NCI-H128 (cell line): Measurements from ENCODE around the gene TTC28.

Source experiments
- DNase-seq: peaks from one replicate; lab custom pipeline; 2025; ENCODE audit not compliant: unreplicated experiment; lab: John Stamatoyannopoulos, UW

Gene TTC28

GRCh38 chr22:28297504-28297903 is 382.1 kb downstream of the TTC28 start:
- no peak for DNase-seq

- no peak for DNase-seq
These were observed 383.2 kb downstream of the TTC28 start for GRCh38 chr22:28296452-28296851.

- no peak for DNase-seq
These were observed 396.5 kb downstream of the TTC28 start for GRCh38 chr22:28283068-28283654.

DNA sequence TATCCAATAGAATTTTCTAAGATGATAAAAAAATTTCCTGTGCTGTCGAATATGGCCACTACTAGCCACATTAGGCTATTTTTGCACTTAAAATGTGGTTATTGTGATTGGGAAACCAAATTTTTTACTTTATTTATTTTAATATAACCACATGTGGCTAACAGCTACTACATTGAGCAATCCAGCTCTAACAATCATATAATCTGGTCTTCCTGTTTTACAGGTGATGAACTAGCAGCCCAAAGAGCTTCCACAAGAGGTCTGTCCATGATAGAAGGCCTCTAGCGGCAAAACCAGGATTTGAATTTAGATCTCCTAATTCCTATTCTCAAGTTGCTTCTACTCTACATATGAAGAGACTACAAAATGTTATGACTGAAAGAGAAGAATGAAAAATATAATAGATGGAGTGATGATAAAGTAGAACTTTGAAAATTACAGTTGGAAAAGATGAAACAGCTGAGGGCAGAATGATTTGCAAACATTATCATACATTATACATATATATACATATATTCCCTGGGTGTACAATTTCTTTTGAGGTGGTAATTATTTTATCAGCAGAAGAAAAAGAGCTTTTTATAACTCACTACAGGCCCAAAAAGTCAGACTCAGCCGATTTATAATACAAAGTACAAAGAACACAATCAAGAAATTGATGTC is 397.1 kb downstream of the TTC28 start:
- DNase-seq, result no peak

- DNase-seq, result no peak
These were observed 399.8 kb downstream of the TTC28 start for GRCh38 chr22:28279888-28280287.

GRCh38 chr22:28269277-28269676 is 410.4 kb downstream of the TTC28 start:
- no peak for DNase-seq

- no peak for DNase-seq
These were observed 410.8 kb downstream of the TTC28 start for GRCh38 chr22:28268850-28269249.

DNA sequence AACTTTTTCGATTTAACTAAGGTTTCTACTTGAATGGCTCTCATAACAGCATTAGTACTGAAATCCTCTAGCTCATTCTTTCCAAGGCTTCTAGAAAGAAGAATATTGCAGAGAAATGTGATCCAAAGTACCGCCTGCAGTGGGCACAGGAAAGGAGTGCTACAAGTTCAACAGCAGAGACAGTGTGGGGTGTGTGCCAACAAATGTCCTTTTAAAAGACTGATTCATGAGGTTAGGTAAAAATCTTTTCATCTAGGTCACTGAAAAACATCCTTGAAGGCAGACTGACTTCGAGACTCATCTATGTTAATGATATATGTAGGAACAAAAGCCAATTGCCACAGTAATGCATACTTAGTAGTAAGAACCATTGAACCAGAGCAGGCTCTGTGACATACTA is 411.5 kb downstream of the TTC28 start:
- DNase-seq, result no peak

GRCh38 chr22:28260619-28261018 is 419.0 kb downstream of the TTC28 start:
- DNase-seq, result no peak

DNA sequence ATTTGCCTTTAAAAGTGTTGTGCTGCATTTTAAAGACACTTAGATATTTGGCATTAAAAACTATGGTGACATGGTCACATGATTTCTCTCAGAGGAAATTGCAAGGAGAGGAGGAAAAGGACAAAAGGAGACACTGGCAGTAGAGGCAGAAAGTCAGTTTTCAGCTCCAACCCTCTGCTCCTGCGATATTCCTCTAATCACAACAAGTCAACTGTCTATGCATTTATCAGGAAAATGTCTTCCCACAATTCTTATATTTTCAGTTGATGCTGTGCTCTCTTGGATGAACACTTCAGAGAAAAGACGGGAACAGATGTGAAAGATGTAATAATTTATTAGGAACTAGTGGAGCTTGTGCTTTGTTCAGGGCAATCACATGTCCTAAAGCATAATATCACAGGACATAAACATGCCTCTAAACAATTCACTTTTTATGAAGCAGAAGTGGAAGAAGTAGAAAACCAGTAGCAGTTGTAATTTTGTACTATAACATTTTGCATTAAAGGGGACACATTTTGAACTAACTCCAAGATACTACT is 419.8 kb downstream of the TTC28 start:
- no peak for DNase-seq

- no peak for DNase-seq
These were observed 425.2 kb downstream of the TTC28 start for GRCh38 chr22:28254396-28254795.

- no peak for DNase-seq
These were observed 427.1 kb downstream of the TTC28 start for GRCh38 chr22:28252539-28252938.

DNA sequence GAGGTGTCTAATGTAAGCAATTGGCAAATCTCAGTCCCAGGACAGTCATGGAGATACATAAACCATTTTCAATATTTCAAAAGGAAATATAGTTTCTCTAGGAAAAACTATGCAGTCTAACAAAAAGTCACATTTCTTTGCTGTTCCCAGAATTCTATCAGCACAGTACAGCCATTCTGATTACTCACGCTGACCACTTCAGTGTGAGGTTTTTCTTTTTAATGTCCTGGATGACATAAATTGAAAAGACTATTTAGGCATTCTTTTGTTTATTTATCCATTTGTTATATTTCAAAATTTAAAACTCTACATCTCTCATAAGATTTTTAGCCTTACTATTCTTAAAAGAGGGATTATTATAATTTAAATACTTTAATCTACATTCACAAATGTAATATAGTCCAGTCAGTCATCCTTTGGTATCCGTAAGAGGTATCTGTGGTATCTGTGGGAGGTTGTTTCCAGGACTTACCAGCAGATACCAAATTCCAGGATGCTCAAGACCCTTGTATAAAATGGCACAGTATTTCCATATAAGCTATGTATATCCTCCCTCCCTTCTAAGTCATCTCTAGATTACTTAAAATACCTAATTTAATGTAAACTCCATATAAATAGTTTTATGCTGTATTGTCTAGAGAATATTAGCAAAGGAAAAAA is 429.5 kb downstream of the TTC28 start:
- DNase-seq, result no peak

GRCh38 chr22:28249402-28249801 is 430.2 kb downstream of the TTC28 start:
- no peak for DNase-seq

GRCh38 chr22:28247667-28248363 is 431.8 kb downstream of the TTC28 start:
- no peak for DNase-seq

DNA sequence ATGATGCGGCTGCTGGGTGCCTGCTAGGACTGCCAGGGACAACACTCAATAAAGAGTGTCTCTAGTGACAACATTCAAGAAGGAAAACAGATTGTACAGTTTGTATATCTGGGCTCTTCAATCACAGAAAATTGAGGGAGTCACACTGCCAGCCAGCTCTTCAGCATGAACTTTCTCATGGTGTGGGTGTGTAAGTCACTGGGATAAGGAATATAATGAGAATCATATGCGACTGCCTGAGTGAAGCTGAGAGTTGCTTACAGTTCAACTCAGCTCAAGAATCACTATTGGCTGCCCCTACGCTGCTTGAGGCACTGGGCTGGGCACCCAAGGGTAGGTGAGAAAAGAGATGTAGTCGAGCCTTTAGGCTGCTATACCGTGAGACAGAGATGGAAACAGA is 432.5 kb downstream of the TTC28 start:
- no peak for DNase-seq

GRCh38 chr22:28246397-28246796 is 433.2 kb downstream of the TTC28 start:
- no peak for DNase-seq

DNA sequence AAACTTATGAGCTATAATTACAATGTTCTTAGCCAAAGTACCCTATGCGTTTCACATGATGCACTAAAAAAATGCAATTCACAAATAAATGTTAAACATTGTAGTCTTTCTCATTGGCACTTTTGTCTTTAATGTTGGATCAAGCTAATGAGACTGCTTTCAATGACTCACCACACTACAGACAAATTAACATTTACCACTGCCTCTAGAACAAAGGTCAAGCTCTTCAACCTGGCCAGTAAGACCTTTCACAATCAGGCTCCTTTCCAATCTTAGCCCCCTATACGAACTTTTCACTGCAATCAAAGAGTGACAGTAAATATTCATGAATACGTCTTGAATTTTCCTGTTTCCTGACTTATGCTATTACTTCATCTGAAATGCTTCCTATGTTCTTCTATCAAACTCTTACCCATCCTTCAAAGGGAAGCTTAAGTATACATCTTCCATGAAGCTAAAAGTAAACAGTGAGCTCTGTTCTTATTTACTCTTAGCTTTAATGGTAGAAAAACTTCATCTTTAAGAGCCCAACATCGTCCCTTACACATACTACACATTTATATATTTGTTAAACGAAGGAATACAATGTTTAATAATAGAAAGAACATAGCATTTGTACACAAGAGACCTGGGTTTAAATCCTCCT is 433.9 kb downstream of the TTC28 start:
- no peak for DNase-seq

- DNase-seq, result no peak
These were observed 434.9 kb downstream of the TTC28 start for GRCh38 chr22:28244757-28245156.

- DNase-seq, result no peak
These were observed 436.1 kb downstream of the TTC28 start for GRCh38 chr22:28243539-28243938.

- no peak for DNase-seq
These were observed 437.9 kb downstream of the TTC28 start for GRCh38 chr22:28241656-28242290.
